Renal cortex interstitium (tissue), 11 donors: ENCODE measurements around the gene CLCN7. TPM values are rescaled to one million over a fixed set of nuclear protein-coding genes. Genes with fewer than 3 reads are reported as not detected.
"Not testable (repeated sequence)": the region's sequence is repeated elsewhere in the genome, so short reads cannot be mapped to it uniquely, and the experiment has no call there.

Experiments
- DNase-seq, 11 donors: peaks; one replicate each; pipeline ENCODE4 v3.0.0-alpha.2; 2013; ENCODE audit warnings: low read depth in 9 of 11, low spot score in 4 of 11; ENCODE audit errors: extremely low read depth in 1 of 11
- polyA plus RNA-seq, 3 donors: library from polyadenylated mRNA; unstranded; fragments of 120-200 nt; gene quantifications; one replicate each; pipeline ENCODE4 v1.2.1, GENCODE V29; 2013; ENCODE audit not compliant: insufficient read length in 3 of 3

Gene CLCN7
- polyA plus RNA-seq, 3 donors: 44.9 to 62.2 (median 51.7) TPM

DNA sequence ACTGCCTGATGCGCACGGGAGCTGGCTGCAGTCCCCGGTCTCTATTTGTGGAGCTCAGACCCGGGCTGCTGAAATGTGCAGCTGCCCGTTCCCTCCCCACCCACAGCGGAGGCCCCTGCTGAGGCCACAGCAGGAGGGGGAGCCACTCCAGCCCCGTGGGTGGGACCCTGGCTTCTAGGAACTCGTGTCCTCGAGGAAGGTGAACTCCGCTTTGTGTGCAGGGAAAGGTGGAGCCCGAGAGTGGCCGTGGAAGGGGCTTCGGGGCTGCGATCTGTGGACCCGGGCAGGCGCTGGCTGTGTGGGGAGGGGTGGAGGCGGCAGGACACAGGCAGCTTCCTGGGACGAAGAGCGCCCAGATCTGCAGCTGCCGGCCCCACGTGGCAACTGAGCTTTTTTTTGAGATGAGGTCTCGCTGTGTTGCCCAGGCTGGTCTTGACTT, 33.4 kb downstream of the CLCN7 start:
- DNase-seq: no peak

DNA sequence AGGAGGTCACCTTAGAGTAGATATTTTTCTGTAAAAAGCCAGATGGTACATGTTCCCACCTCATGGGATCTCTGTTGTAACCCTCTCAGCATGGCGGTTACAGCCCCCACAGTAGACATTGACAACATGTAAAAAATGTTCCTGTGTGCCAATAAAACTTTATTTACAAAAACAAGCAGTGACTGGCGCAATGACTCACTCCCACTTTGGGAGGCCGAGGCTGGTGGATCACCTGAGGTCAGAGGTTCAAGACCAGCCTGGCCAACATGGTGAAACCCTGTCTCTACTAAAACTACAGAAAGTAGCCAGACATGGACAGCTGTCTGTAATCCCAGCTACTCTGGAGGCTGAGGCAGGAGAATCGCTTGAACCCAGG, 35.1 kb downstream of the CLCN7 start:
- not testable (repeated sequence) for DNase-seq

DNA sequence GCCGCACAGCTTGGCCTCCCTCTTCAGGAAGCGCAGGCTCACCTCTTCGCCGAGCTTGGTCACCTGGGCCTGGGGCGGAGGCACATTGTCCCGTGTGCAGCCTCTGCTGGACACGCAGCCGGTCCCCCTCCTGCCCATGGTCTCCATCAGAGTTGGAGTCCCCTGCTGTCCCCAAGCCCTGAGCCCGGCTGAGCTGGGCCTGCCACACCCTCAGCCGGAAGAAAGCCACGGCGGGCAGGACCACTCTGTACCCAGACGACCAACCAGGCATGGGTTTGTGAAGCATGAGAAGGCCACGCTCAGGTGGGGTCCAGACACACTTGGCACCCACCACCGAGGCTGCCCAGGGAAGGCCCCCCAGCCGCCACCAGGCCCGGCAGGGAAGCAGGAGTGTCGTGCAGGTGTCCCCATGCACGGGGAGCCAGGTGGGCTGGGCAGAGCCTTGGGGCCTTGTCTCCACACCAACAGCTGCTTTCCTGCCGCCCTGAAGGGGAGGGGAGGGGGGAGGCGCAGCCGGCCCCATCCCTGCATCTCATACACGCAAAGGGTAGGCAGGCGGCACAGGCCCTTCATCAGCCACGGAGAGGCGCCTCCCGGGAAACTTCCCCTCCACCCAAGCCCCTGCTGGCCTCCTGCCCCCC, 35.6 kb downstream of the CLCN7 start:
- no peak for DNase-seq

DNA sequence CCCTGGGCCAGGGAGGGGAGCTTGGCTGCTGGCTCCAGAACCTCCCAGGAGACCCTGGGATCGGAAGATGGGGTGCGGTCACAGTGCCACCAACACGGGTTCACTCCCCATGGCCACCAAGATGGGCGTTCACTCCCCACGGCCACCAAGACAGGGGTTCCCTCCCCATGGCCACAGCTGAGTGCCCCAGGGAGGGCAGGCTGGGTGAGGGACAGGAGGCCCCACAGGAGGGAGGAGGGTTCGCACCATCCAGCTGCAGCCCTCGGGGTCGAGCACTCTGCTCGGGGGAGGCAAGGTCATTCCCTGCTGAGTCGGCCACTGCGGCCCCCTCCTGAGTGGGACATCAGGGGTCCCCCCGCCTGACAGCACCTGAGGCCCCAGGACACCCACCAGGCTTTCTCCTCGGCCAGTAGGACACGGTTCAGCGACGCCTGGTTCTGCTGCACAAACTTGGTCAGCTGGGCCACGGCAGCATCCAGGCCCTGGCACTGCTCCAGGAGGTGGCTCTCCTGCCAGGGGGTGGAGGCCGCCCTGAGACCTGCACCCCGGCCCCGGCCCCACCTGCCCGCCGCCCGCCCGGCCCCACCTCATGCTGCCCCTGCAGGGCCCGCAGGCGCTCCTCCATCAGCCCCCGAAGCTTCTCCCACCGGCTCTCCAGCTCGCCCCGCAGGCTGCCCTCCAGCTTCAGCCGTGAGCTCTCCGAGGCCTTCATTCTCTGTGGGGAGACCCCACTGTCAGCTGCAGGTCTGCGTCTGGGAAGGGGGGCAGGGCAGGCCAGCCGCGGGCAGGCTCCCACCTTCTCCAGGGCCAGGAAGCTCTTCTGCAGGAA, 36.4 kb downstream of the CLCN7 start:
- no peak for DNase-seq

DNA sequence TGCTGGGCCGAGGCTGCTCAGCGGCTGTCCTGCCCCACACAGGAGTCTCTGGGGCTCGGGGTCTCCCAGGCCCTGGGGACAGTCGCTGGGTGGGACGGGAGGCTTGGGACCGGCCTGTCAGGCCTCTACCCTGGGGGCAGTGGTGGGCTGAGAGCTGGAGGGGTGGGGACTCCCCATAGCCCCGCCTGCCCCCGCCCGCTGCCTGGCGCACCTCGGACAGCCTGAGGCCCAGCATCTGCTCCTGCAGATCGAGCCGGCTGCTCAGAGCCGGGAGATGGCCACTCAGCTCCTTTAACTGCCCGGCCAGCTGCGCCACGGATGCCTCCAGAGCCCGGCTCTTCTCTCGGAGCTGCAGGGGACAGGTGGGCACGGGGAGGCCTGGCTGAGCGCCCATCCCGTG, 37.2 kb downstream of the CLCN7 start:
- DNase-seq: no peak

DNA sequence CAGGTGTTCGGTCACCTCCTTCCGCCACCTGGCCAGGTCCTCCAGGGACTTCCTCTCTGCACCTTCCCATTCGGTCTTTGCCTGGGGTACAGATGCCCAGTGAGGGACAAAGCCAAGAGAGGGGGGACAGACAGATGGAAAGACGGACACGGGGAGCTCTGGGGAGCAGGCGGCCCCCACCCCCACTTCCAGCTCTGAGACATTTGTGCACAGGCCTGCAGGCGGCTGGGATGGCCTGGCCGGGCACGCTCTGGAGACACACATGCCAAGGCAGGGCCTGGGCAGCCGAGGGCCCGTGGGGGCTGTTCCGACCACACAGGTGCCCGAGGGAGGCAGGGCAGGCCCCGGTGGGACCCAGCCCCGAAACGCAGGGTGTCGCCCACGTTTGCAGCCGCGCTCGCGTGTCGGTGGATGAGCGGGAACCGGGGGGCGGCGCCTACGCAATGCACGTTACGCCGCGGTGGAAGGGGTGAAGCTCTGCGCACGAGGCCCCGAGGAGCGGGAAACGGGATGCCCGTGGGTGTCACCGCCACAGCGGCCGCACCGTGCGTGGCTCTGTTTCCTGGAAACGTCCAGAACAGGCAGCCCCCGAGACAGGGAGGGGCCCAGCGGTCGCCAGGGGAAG, 38.0 kb downstream of the CLCN7 start:
- no peak for DNase-seq

DNA sequence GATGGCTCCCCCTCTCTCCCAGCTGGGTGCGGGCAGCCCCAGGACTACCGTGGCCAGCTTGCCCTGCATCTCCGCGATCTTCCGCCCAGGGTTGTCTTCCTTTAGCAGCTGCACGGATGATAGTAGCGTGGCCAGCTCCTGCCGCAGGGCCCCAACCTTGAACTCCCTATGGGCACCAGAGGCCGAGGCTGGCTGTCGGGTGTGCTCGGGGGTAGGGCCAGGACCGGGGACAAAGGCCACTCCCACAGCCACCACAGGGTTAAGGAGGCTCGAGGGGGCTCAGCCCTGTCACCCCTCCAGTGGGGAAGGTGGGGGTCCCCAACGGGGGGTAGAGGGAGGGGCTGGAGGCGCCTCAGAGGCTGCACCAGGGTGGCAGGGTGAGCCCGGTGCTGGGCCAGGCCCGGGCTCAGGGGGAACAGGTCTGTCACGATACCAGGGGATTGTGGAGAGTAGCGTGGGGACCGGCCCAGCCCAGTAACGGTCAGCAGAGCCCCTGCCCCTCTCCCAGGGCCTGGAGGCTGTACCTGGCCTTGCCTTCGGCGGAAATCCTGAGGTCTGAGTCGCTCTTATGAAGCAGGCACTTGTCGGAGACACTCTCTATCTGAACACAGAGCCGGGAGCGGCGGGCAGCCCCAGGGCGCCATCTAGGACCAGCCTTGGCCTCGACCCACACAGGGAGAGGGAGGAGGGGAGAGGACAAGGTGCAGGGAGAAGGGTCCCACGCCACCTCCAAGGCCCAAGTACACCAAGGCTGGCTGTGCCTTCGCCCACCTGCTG, 38.7 kb downstream of the CLCN7 start:
- DNase-seq: no peak

DNA sequence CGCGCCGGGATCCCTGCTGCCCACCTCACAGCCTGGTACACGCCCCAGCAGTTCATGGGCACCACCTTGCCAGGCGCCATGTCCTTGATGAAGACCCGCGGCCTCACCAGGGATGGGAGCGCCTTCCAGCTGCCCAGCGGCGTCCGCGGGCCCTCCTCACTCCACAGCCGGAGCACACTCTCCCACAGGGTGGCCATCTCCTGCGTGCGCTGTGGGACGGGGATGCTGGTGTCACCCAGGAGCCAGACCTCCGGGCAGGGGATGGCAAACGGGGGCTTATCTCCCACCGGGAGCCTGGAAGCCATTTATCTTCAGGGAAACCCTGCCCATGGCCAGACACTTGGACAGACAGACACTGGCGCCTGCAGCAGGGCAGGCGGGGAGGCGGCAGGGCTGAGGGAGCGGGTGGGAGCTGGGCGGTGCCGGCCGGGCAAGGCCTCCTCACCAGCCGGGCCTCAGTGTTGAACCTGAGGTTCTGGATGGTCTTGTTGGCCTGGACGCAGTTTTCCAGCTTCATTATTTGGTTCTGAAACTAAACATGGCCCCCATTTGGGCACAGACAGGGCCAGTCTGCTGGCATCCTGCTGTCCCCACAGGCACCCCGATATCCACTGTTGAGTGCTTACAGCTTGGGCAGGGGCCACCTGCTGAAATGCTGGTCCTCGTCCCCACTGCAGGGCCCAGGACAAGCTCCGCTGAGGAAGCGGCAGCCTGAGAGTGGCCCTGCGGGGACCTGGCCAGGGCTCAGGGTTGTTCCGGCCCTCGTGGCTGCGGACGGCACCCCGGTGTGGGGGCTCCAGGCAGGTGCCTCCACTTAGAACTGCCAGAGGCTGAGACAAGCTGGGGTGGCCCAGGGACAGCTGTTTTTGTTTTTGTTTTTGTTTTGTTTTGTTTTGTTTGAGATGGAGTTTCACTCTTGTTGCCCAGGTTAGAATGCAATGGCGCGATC, 39.9 kb downstream of the CLCN7 start:
- no peak for DNase-seq

DNA sequence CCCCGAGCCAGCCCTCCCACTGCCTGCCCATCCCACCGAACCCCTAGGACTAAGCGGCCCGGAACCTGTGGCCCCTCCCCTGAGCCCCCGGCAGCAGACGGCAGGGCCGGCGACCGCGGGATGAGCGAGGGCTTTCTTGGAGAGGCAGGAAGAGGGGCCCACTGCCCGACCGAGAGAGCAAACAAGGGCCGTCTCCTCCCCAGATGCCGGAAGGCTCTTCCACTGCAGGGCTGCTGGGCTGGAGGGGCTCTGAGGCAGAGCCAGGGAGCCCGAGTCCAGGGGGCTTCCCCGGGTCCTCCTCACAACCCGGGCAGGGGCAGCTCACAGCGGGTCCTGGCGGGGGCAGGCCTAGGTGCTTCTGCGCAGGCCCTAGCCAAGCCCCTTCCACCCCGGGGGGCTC, 41.1 kb downstream of the CLCN7 start:
- DNase-seq: no peak

DNA sequence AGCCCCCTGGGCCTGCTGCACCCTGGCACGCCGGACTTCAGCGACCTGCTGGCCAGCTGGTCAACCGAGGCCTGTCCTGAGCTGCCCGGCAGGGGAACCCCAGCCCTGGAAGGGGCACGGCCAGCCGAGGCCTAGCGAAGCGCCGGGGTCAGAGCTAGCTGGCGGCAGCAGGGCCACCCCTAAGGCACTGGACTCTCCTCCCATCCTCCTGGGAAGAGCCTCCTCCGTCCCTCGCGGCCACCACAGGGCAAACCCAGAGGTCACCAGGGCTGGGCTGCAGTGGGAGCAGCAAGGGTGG, 41.6 kb downstream of the CLCN7 start:
- DNase-seq: no peak

DNA sequence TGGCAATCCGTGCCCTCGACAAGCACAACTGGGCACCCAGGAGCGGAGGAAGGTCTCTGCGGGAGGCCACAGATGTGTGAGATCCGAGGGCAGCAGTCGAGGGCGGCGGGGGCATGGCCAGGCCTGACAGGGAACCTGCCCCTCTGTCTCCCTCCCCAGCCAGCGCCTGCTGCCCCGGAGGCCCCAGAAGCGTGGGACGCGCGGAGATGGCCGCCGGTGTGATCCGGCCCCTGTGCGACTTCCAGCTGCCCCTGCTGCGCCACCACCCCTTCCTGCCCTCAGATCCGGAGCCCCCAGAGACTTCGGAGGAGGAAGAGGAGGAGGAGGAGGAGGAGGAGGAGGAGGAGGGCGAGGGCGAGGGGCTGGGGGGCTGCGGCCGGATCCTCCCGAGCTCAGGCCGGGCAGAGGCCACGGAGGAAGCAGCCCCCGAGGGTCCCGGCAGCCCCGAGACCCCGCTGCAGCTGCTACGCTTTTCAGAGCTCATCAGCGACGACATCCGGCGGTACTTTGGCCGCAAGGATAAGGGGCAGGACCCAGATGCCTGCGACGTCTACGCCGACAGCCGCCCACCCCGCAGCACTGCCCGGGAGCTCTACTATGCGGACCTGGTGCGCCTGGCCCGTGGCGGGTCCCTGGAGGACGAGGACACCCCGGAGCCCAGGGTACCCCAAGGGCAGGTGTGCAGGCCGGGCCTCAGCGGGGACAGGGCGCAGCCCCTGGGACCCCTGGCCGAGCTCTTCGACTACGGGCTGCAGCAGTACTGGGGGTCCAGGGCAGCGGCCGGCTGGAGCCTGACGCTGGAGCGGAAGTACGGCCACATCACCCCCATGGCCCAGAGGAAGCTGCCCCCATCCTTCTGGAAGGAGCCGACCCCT, 42.2 kb downstream of the CLCN7 start:
- no peak for DNase-seq

DNA sequence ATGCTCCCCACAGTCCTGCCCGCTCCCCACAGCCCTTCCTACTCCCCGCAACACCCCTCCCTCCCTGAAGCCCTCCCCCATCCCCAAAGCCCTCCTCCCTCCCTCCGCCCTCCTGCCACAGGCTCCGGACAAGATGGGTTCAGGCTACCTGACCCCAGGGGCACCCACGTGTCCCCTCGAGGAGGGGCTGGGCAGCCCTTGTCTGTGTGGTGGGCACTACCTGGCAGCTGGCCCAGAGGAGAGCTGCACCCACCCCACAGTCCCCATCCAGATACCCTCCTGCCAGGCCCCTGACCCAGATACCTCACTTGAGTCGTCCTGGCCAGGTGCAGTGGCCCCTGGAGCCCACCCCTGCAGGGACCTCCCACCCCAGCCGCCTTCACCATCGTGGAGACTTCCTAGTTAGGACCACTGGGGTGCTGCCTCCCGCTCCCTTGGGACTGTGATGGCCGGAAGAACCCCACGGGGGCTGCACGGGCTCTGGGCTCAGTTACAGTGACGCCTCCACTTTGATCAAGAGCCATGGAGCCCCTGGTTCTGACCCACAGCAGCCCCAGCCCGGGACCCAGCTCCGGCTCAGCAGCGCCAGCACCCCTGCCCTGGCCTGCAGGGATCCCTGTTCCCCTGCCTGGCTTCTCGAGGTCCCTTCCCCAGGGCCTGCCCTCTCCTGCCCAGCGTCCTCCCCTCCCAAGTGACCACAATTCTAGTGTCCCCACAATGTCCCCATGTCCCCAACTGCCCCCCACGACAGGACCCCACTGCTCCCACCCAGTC, 43.1 kb downstream of the CLCN7 start:
- DNase-seq: no peak

DNA sequence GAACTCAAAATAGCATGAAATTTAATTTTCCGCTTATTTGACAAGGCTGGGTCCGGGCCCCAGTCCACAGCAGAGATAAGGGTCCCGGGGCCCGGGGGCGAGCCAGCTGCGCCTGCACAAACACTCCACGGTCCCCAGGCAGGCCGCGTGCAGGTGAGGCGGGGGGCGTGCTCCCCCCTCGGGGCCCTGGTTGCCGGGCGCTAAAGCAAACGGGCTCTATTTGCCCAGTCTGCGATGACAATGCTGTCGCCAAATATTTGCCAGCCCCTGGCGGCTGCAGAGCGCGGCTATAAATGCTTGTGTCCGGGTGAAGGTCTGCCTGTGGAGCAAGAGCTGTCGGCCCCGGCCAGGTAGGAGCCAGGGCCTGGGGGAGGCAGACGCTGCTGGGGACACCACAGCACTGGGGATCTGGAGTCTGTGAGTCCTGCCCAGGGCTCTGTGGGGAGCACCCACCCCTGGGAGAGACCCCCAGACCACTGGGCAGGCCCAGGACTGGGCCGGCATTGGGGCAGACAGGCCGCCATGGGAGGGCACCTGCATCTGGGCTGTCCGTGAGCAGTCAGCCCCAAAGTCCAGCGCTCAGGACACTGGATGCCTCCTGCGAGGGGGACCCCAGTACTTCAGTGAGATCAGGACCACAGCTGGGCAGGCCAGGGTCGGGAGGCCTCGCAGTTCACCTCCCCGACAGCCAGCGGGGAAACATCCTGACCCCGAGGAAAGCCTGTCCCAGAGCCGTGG, 43.9 kb downstream of the CLCN7 start, which contains the start of gene PERCC1:
TSS of gene PERCC1 (plus strand) at position 320 of the 738 bp plus-strand sequence. CDS start 1,516 bp downstream, outside the sequence.
- no peak for DNase-seq

DNA sequence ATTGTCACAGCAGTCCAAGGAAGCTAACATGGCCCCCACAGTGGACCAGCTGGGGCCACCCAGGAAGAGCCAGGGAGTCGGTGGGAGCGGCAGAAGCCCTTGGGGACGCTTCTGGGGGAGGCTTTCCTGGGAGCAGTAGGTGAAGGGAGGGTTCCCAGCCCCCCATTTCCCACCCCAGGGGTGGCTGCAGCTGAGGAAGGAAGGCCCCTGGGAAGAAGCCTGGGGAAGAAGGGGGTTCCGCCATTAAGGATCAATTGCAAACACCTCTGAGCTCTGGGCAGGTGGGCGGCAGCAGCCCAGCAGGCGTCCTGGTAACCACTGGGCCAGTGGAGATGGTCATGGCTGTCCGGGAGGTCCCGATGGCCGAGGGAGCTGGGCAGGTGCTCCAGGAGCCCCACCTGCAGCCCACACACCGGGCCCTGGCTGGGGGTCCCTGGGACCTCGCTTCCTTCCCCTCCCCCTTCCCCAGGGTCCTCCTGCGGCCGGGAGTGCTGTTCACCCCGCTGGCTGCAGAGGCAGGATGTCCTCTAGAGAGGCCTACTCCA, 44.5 kb downstream of the CLCN7 start:
- no peak for DNase-seq

DNA sequence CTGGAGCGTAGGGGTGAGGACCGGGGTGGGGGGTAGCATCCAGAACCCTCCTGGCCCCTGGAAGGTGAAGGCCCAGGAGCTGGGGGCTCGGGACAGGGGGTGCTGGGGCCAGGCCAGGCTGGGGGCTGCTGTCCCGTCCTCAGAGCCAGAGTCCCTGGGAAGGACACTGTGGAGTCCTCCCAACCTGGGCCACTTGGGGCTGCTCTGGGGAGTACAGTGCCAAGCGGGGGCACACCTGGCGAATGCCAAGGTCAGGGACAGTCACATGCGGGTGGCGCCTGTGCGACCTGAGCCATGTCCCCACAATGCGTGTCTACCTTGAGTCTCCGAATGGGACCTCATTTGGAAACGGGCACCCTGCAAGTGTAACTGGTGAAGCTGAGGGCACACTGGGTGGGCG, 45.2 kb downstream of the CLCN7 start:
- DNase-seq: no peak

DNA sequence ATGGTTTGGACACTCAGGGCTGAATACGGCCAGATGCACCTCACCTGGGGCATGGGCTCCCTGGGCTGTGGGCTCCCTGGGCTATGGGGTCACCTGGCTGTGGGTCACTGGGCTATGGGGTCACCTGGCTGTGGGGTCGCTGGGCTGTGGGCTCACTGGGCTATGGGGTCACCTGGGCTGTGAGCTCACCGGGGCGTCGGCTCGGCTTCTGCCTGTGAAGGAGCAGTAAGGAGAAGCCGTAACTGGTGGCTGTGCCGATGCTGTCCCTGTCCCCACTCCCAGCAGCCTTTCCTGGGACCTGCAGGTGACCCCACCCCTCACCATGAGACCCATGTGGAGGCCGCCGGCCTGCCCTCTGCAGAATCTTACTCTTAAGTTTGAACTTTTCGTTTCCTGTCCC, 45.8 kb downstream of the CLCN7 start:
- DNase-seq: no peak
